HG03571 (cell line): ENCODE data around the gene ZNF775.

Experiments
- ATAC-seq: cut with Tn5 transposase; IDR thresholded peaks from one replicate; pipeline ENCODE4 v1.9.1; 2021; ENCODE audit not compliant: unreplicated experiment

ZNF775 gene

GRCh38 chr7:150368884-150369747, 10.0 kb upstream of the ZNF775 start:
- ATAC-seq: peak; percentile 42

GRCh38 chr7:150369748-150370501, 9.2 kb upstream of the ZNF775 start:
- ATAC-seq: no peak

GRCh38 chr7:150370612-150371071, 8.5 kb upstream of the ZNF775 start:
- ATAC-seq: no peak

- no peak for ATAC-seq
Observed at GRCh38 chr7:150371131-150371995, 7.8 kb upstream of the ZNF775 start.

- ATAC-seq: no peak
Observed at GRCh38 chr7:150371996-150372270, 7.2 kb upstream of the ZNF775 start.

GRCh38 chr7:150372271-150373048, 6.7 kb upstream of the ZNF775 start:
- ATAC-seq: no peak

GRCh38 chr7:150373049-150373801, 5.9 kb upstream of the ZNF775 start:
- no peak for ATAC-seq

- no peak for ATAC-seq
Observed at GRCh38 chr7:150374026-150374425, 5.1 kb upstream of the ZNF775 start.

GRCh38 chr7:150374472-150374871, 4.7 kb upstream of the ZNF775 start:
- ATAC-seq: no peak

GRCh38 chr7:150375662-150376521, 3.2 kb upstream of the ZNF775 start:
- ATAC-seq: no peak

- ATAC-seq: no peak
Observed at GRCh38 chr7:150376560-150376959, 2.6 kb upstream of the ZNF775 start.

GRCh38 chr7:150377196-150377595, 1.9 kb upstream of the ZNF775 start:
- no peak for ATAC-seq

GRCh38 chr7:150377635-150378034, 1.5 kb upstream of the ZNF775 start:
- ATAC-seq: no peak

GRCh38 chr7:150378115-150378852, 846 bp upstream of the ZNF775 start:
- peak; percentile 20 for ATAC-seq

- ATAC-seq: peak; percentile 5
Observed at GRCh38 chr7:150379441-150380379, 580 bp downstream of the ZNF775 start.

GRCh38 chr7:150380463-150380862, 1.3 kb downstream of the ZNF775 start:
- ATAC-seq: no peak

- no peak for ATAC-seq
Observed at GRCh38 chr7:150381096-150381495, 2.0 kb downstream of the ZNF775 start.
